IgD-negative memory B cell (primary cell): ENCODE results near the gene TAF12. TPM values are rescaled to one million over a fixed set of nuclear protein-coding genes. Genes with fewer than 3 reads are reported as not detected.
"Not testable (repeated sequence)": the region's sequence is repeated elsewhere in the genome, so short reads cannot be mapped to it uniquely, and the experiment has no call there.

Experiments used
- H3K27ac Mint-ChIP-seq, 3 donors: one replicate each; pipeline ENCODE4 v1.8.0; 2020 to 2022; ENCODE audit warnings: mild to moderate bottlenecking in 3 of 3, mixed read lengths in 3 of 3, moderate library complexity in 1 of 3
- H3K27me3 Mint-ChIP-seq: one replicate; pipeline ENCODE4 v1.8.0; 2021; ENCODE audit warnings: mixed read lengths
- H3K36me3 Mint-ChIP-seq: one replicate; pipeline ENCODE4 v1.8.0; 2020; ENCODE audit warnings: mild to moderate bottlenecking, mixed read lengths
- H3K4me1 Mint-ChIP-seq, 3 donors: one replicate each; pipeline ENCODE4 v1.8.0; 2020 to 2022; ENCODE audit warnings: mixed read lengths in 3 of 3, mild to moderate bottlenecking in 1 of 3
- H3K4me3 Mint-ChIP-seq, 4 donors: one replicate each; pipeline ENCODE4 v1.8.0; 2020 to 2022; ENCODE audit warnings: mild to moderate bottlenecking in 4 of 4, mixed read lengths in 4 of 4, moderate library complexity in 3 of 4
- H3K9me3 Mint-ChIP-seq, 3 donors: one replicate each; pipeline ENCODE4 v1.8.0; 2020 to 2021; ENCODE audit warnings: mixed read lengths in 3 of 3, mild to moderate bottlenecking in 1 of 3
- polyA plus RNA-seq: library from polyadenylated mRNA; unstranded; fragments of 300-500 nt; fragmentation: Illumina TruSeq; gene quantifications from one replicate; pipeline ENCODE4 v1.2.3, GENCODE V29; 2021

The TAF12 gene, protein sequence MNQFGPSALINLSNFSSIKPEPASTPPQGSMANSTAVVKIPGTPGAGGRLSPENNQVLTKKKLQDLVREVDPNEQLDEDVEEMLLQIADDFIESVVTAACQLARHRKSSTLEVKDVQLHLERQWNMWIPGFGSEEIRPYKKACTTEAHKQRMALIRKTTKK
- polyA plus RNA-seq: 37.5 TPM

- H3K27ac Mint-ChIP-seq: peak within 1 kb of the TSS; percentile 99
- H3K4me1 Mint-ChIP-seq: peaks cover 22 to 43% (median 30%) of the 10 kb centered on the region in 3 donors
- H3K27me3 Mint-ChIP-seq: no peaks in the 10 kb centered on the region
- H3K9me3 Mint-ChIP-seq: no peaks in the 10 kb centered on the region
- peak within 1 kb of the TSS; percentile 92 to 100 (median 98) for H3K4me3 Mint-ChIP-seq
- H3K36me3 Mint-ChIP-seq: no peaks in the 10 kb centered on the region
These were observed at the start of gene TAF12 for GRCh38 chr1:28642847-28643635. TSS of gene TAF12 (minus strand) at chr1:28643067. CDS start at chr1:28622081, 20,986 bp downstream.

DNA sequence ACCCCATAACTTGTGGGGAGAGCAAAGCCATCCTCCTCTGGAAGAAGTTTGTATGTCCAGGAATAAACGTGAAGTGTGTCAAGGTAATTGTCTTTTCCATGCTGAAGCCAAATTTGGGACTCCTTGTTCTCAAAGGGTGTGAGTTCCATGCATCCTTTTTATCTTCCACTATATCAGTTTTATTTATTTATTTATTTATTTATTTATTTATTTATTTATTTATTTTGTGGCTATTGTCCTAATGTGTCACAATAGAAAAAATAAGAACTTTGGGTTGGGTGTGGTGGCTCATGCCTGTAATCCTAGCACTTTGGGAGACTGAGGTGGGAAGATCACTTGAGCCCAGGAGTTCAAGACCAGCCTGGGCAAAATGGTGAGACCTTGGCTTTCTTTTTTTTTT lies 48.8 kb upstream of the TAF12 start:
- H3K27me3 Mint-ChIP-seq, H3K27ac Mint-ChIP-seq, H3K9me3 Mint-ChIP-seq, H3K4me1 Mint-ChIP-seq, H3K36me3 Mint-ChIP-seq, H3K4me3 Mint-ChIP-seq: not testable (repeated sequence)

DNA sequence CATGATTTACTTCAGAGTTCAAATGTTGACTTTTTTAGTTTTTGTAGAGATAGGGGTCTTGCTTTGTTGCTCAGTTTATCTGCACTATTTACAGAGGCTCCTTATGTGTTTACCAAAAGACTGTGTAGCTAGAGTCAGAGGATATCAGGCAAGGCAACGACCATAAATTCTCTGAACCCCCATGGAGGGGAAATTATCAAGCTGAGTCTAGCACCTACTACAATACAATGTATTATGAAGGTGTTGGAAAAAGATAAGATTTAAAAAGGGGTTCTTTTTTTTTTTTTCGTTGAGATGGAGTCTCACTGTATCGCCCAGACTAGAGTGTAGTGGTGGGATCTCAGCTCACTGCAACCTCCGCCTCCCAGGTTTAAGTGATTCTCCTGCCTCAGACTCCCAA lies 42.1 kb upstream of the TAF12 start:
- Mint-ChIP-seq H3K9me3 (no peaks in the 10 kb centered on the region), H3K4me3 (no peak overlapping the region), H3K27ac (no peak overlapping the region), H3K36me3 (no peaks in the 10 kb centered on the region), H3K4me1 (peaks cover 0 to 4% (median 3%) of the 10 kb centered on the region in 3 donors), H3K27me3 (no peaks in the 10 kb centered on the region)

GRCh38 chr1:28682840-28683239 lies 40.0 kb upstream of the TAF12 start:
- H3K36me3 Mint-ChIP-seq: no peaks in the 10 kb centered on the region
- H3K27ac Mint-ChIP-seq: no peak overlapping the region
- H3K4me3 Mint-ChIP-seq: no peak overlapping the region
- H3K27me3 Mint-ChIP-seq: no peaks in the 10 kb centered on the region
- peaks cover 0 to 4% (median 3%) of the 10 kb centered on the region in 3 donors for H3K4me1 Mint-ChIP-seq
- H3K9me3 Mint-ChIP-seq: no peaks in the 10 kb centered on the region

DNA sequence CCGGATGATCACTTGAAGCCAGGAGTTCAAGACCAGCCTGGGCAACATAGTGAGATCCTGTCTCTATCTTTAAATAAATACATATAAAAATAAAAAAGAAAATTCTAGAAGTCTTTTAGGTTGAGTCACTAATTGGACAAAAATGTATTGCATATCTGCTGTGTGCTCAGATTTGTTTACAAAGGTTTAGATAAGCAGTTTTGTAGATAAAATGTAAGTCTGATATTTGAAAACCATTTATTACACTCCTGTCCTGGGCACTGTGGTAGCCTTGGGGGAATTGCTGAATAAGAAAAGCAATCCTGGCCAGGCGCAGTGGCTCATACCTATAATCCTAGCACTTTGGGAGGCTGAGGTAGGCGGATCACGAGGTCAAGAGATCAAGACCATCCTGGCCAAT lies 37.3 kb upstream of the TAF12 start:
- H3K4me1 Mint-ChIP-seq: peaks cover 0 to 6% (median 3%) of the 10 kb centered on the region in 3 donors

GRCh38 chr1:28675924-28676257 lies 33.0 kb upstream of the TAF12 start:
- Mint-ChIP-seq H3K27ac (no peak overlapping the region), H3K4me3 (no peak overlapping the region), H3K9me3 (no peaks in the 10 kb centered on the region), H3K27me3 (no peaks in the 10 kb centered on the region), H3K4me1 (peaks cover under 1 to 7% (median 3%) of the 10 kb centered on the region in 3 donors), H3K36me3 (peaks cover 1% of the 10 kb centered on the region)

More for the DNA sequence above, 37.3 kb upstream of the TAF12 start:
- Mint-ChIP-seq H3K27me3 (no peaks in the 10 kb centered on the region), H3K4me3 (no peak overlapping the region), H3K9me3 (no peaks in the 10 kb centered on the region), H3K27ac (no peak overlapping the region), H3K36me3 (no peaks in the 10 kb centered on the region)

GRCh38 chr1:28672971-28673370 lies 30.1 kb upstream of the TAF12 start:
- not testable (repeated sequence) for H3K9me3 Mint-ChIP-seq, H3K36me3 Mint-ChIP-seq, H3K27me3 Mint-ChIP-seq
- Mint-ChIP-seq H3K4me1 (peaks cover 7 to 21% (median 8%) of the 10 kb centered on the region in 3 donors), H3K27ac (peak overlapping the region in 1 of 3 donors; percentile 50), H3K4me3 (peak overlapping the region in 1 of 4 donors; percentile 14)

DNA sequence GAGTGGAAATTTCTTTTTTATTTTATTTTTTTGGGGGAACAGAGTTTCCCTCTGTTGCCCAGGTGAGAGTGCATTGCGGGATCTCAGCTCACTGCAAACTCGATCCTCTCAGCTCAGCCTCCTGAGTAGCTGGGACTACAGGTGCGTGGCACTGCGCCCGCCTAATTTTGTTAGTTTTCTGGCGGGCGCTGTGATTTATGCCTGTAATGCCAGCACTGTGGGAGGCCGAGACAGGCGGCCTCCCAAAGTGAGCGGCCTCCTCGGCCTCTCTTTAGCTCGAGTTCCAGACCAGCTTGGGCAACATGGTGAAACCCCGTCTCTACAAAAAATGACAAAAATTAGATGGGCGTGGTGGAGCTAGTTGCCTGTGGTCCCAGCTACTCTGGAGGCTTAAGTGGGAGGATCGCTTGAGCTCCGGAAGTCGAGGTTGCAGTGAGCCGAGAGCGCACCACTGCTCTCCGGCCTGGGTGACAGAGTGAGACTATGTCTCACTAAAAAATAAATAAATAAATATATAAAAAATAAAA lies 28.4 kb upstream of the TAF12 start:
- Mint-ChIP-seq H3K4me1 (peaks cover 8 to 22% (median 8%) of the 10 kb centered on the region in 3 donors), H3K27ac (no peak overlapping the region), H3K4me3 (peak overlapping the region in 1 of 4 donors; percentile 81), H3K9me3 (no peaks in the 10 kb centered on the region), H3K36me3 (peaks cover 1% of the 10 kb centered on the region), H3K27me3 (no peaks in the 10 kb centered on the region)

DNA sequence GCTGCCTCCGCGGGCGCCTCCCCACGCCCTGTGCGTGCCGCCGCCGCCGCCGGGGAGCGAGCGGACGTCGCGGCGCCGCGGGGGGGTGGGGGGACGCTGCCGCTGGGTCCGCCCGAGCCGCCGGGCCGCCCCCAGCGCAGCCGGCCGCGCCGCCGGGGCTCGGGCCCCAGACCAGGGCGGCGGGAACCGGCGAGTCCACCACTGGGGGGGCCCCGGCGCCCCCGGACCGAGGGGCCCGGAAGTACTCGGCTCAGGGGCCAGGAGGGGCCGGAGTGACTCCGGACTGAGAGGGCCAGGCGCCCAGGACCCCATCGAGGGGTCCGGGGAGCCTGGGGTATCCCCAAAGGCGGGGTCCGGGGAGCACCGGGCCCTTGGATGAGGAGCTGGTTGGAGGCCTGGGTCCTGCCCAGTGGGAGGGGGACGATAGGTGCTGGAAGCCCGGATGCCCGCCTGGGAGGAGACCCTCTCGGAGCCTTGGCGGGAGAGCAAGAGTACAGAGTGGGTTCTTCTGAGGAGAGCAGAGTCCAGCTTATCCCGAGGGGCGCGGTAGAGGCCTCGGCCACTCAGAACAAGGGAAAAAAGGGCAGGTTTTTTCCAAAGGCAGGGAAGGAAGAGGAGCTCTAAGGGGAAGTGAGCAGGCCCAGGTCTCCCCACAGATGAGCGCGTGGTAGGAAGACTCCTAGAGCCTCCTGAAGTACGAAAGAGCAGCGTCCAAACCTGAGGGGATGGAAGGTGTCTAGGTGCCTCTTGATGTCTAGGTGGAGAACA lies 26.3 kb upstream of the TAF12 start:
- H3K27me3 Mint-ChIP-seq: no peaks in the 10 kb centered on the region
- H3K27ac Mint-ChIP-seq: peak overlapping the region; percentile 97 to 100 (median 99)
- peaks cover 1% of the 10 kb centered on the region for H3K36me3 Mint-ChIP-seq

DNA sequence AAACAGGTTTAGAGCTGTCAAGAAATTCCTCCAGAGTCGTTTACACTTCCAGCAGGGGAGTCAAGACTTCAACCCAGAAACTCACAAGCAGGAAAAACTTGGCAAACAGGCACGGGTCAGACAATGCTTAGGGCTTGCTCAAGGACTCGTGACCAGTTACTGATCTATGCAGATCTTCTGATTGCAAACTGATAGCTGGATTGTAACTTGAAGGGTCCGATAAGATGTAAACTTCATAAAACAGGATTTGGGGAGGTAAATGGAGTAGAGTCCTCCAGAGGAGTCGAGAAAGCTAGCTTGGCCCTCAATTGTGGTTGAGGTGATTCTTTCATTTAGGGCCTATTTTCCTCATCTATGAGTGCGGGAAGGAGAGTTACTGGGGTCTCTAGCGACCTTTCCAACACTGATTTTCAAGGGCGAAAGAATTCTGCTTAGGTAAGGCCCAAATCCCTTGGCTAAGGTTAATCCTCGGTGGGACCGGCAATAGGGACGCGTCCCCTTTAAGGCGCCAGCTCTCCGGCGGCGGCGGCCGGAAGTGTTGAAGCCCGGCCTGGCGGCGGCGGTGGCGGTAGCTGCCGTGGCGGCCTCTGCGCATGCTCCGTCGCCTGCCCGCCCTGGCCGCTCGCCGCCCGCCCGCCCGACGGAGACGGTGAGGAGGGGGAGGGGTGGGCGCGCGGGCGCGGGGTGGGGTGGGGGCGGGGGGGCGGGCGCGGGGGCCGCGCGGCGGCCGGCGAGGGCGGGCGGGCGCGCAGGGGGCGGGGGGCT lies 25.5 kb upstream of the TAF12 start, which contains the start of gene GMEB1:
TSS of gene GMEB1 (plus strand) at position 594 of the 765 bp plus-strand sequence. CDS start 14,829 bp downstream, outside the sequence.
- Mint-ChIP-seq H3K4me3 (peak within 1 kb of the TSS; percentile 95 to 99 (median 96)), H3K4me1 (peaks cover 8 to 16% (median 10%) of the 10 kb centered on the region in 3 donors), H3K27ac (peak within 1 kb of the TSS; percentile 97 to 100 (median 99)), H3K36me3 (peaks cover 1% of the 10 kb centered on the region), H3K27me3 (no peaks in the 10 kb centered on the region), H3K9me3 (no peaks in the 10 kb centered on the region)

More for the DNA sequence above, 26.3 kb upstream of the TAF12 start:
- peak overlapping the region; percentile 95 to 99 (median 96) for H3K4me3 Mint-ChIP-seq
- H3K9me3 Mint-ChIP-seq: no peaks in the 10 kb centered on the region
- peaks cover 8 to 16% (median 10%) of the 10 kb centered on the region in 3 donors for H3K4me1 Mint-ChIP-seq

- peak overlapping the region in 1 of 3 donors; percentile 78 for H3K27ac Mint-ChIP-seq
- H3K9me3 Mint-ChIP-seq: no peaks in the 10 kb centered on the region
- H3K36me3 Mint-ChIP-seq: no peaks in the 10 kb centered on the region
- peaks cover 6 to 16% (median 10%) of the 10 kb centered on the region in 3 donors for H3K4me1 Mint-ChIP-seq
- H3K4me3 Mint-ChIP-seq: peak overlapping the region in 2 of 4 donors; percentile 27 to 74
- H3K27me3 Mint-ChIP-seq: no peaks in the 10 kb centered on the region
These were observed 23.9 kb upstream of the TAF12 start for GRCh38 chr1:28666806-28667205.

GRCh38 chr1:28663871-28664470 lies 21.1 kb upstream of the TAF12 start:
- no peak overlapping the region for H3K27ac Mint-ChIP-seq
- H3K27me3 Mint-ChIP-seq: no peaks in the 10 kb centered on the region

DNA sequence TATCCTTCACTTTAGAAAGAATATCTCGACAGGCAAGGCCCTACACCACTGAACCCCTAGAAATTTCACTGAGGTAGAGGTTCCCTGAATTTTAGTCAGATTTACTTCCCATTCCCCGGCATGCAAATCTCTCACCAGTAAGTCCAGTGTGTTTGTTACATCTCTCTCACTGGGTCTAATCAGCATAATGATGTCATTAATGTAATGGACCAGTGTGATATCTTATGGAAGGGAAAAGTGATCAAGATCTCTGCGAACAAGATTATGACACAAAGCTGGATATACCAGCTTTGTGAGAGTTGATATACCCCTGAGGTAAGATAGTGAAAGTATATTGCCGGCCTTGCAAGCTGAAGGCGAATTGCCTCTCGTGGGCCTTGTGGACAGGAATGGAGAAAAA lies 13.5 kb upstream of the TAF12 start:
- H3K9me3 Mint-ChIP-seq: no peaks in the 10 kb centered on the region
- no peak overlapping the region for H3K4me3 Mint-ChIP-seq
- no peak overlapping the region for H3K27ac Mint-ChIP-seq
- H3K4me1 Mint-ChIP-seq: peaks cover 0 to 2% (median 0%) of the 10 kb centered on the region in 3 donors
- no peaks in the 10 kb centered on the region for H3K36me3 Mint-ChIP-seq
- no peaks in the 10 kb centered on the region for H3K27me3 Mint-ChIP-seq

More at GRCh38 chr1:28663871-28664470, 21.1 kb upstream of the TAF12 start:
- Mint-ChIP-seq H3K9me3 (no peaks in the 10 kb centered on the region), H3K4me1 (peaks cover 4 to 6% (median 6%) of the 10 kb centered on the region in 3 donors), H3K4me3 (no peak overlapping the region), H3K36me3 (no peaks in the 10 kb centered on the region)
